A673 (cell line): ENCODE data around the gene NFATC2.

Source experiments
- CTCF ChIP-seq: fragments of 300-800, 200-600 bp; sonication (generic); conservative IDR thresholded peaks from 2 replicates; pipeline ENCODE4 v1.5.1; 2017; ENCODE audit warnings: low read depth, mild to moderate bottlenecking, antibody characterized with exemption, low read length, moderate library complexity, mixed read lengths
- EZH2 ChIP-seq: fragments of 200-600 bp; sonication (generic); IDR thresholded peaks from 2 replicates; pipeline ENCODE4 v1.6.1; 2017; ENCODE audit warnings: borderline replicate concordance, low read depth, mild to moderate bottlenecking, mixed read lengths, antibody characterized with exemption, low read length; ENCODE audit not compliant: poor library complexity, severe bottlenecking

GRCh38 chr20:51374961-51375360 lies 167.6 kb downstream of the NFATC2 start:
- TF ChIP-seq CTCF (no peak), EZH2 (no peak)
